NCI-H2196 treated with DMSO at 0.1 percent for 48 hours (cell line): Measurements from ENCODE around the gene DAP.
"Not testable (repeated sequence)": the region's sequence is repeated elsewhere in the genome, so short reads cannot be mapped to it uniquely, and the experiment has no call there.

Source experiments
- DNase-seq: peaks from one replicate; lab custom pipeline; 2025; ENCODE audit not compliant: unreplicated experiment; lab: John Stamatoyannopoulos, UW

Gene DAP, protein sequence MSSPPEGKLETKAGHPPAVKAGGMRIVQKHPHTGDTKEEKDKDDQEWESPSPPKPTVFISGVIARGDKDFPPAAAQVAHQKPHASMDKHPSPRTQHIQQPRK

DNA sequence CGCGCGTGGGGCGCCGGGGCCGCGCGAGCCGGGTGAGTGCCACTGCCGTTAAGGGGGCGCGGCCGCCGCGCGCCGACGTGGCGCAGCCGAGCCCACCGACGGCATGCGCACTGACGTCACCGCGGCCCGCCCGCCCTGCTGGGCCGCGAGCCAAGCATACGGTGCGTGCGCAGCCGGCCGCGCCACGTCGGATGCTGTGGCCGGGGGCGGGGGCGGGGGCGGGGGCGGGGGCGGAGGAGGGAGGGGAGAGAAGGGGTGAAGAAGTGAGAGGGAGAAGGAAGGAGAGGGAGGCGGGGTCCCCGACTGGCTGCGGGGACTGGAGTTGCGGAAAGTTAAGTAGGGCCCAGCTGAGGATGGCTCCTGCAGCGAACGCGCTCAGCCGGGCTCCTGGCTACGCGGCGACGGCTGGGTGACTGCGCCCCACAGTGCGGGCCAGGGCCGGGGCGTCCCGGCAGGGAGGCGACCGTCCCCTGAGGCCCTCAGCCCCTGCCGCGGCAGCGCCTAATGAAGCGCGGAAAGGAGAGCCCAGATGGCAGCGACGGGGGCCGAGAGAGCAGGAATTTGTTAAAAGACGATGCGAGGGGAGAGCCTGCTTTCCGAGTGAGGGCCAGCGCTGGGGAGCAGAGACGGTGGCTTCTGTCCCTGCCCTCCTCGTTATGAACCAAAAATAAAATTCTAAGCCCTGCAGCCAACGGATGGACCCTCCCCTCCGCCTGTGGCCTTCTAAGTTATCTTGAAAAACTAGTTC lies at the start of gene DAP:
Gene DAP, minus strand, starts transcription at position 50 of the 748 bp plus-strand sequence. CDS start 166 bp downstream, outside the sequence.
- DNase-seq: peak; percentile 57

DNA sequence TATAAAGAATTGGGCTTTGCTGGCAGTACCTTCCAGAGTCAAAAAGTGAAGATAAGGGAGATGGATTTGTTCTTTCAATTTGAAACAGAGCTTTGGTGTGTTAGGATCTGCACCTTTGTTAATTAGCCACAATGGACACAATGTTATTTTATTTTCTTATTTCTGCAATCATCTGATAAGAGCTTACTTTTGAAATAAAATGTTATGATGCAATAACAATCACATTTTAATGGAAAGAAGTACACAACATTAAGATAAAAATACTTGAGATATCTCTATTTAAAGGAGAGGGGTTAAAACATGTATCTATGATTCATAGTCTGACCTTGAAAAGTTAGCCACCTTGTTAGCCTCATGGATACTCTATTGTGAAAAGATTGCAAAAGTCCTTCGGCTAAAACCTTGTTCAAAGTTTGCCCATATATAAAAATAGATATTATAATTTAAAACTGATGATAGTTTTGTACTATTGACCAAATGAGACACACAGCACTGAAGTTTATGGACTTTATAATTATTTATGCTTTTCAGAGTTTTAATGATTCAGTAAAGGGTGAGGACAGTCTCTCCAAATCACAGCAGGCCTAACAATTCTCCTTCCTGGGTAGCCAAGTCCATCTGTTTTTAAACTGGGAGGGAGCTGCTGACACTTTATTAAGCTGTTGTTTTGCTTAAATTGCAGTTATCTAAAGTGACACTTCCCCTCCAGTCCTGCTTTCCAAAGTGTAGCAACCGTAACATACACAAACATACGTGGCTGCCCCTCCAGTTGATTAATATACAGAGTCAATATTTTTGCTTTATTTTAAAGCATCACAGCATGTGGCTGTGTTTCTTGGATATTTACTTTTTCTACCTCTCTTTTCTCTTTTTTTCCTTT lies 47.6 kb upstream of the DAP start:
- no peak for DNase-seq

DNA sequence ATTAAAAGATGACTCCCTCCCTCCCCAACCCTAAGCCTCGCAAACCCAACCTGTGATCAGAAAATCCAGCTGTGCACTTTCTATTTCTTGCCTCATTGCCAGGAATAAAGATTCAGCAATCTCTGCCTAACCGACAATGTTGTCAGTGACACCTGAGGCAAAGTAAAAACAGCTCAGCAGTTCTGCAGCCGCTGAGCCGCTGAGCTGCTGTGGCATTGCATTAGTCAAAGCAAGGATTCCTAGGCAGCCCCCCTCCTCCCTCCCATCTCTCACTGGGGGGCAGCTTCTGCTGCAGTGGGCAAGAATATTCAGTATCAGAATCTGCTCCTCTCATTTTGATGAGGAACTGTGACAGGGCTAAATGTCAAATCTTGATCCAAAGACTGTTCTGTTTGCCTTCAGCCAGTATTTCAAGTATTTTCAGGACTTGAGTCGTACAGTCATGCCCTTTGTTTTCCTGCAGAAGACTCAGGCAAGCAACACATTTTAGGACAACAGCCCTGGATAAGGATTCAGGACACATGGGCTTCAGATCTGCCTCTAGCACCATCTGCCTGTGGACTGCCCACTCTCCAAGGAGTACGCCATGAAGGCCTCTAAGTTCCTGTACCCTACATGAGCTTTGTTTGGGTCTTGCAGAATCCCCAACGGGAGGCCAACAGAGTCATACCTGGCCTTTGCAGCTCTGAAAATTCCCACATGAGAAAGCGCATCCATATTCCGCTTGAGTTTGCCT lies 41.1 kb upstream of the DAP start:
- no peak for DNase-seq

DNA sequence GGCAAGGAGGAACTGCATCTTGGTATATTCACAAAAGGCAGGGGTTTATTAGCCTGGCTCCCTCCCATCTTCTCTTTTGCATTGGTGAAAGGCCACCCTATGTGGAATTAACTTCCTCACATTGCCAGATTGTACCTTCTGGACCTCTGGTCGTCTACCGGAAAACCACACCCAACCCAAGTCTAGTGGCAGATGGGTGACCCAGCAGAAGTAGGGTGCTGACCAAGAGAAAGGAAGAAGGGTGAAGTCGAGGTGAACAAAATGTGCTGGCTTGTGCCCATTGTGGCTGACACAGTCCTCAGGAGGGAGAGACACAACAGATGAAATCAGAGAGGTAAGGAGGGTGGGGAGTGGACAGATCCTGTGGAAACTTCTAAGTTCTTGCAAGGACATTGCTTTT lies 39.8 kb upstream of the DAP start:
- no peak for DNase-seq

DNA sequence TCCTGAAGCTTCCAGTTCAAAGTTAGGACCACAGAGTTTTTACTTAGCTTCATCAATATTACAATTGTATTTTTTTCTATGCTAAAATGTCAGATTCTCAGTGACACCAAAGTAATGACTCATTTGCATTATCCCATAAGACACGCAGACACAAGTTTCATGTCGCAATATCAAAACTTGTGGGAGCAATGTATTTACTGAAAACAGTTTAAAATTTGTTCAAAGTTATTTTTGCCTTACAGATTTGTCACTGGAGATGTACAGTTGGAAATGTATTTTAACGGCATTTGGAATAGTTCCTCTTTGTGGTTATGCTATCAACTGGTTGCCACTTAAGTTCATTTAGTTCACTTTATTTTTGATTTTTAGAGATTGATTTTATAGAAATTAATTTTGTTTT lies 36.2 kb upstream of the DAP start:
- DNase-seq: no peak

DNA sequence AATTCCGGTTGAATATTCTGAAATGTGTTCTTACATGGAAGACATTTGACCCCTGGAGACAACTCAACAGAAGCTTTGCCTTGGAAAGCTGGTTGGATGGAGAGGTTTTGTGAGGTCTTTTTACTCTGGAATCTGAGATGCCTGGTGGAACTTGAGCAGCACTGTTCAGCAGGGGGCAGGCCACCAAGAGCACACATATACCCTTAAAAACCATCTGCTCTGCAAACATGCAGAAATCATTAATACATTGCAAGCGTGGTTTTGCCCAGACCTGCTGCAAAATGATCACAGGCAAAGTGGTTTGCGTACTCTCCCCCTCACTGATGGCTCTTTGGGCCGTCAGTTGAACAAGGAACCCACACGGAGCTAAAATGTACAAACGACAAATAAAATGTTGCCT lies 32.8 kb upstream of the DAP start:
- no peak for DNase-seq

DNA sequence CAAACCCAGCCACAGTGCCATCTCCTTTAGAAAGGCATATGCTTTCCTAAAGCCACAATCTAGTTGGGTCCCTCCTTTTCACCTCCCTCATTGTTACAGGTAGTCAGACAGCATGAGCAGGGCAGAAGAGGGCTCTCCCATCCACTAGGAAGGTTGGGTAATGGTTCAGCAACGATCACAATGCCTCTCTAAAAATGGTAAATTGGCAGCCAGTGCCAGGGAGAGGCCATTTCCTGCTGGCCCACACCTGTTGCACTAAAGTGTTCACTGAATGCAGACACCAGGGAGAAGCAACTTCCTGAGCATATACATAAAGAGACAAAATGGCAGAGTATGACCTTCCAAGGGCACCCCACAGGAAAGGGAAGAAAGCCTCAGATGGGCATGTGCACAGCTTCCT lies 31.3 kb upstream of the DAP start:
- DNase-seq: no peak

DNA sequence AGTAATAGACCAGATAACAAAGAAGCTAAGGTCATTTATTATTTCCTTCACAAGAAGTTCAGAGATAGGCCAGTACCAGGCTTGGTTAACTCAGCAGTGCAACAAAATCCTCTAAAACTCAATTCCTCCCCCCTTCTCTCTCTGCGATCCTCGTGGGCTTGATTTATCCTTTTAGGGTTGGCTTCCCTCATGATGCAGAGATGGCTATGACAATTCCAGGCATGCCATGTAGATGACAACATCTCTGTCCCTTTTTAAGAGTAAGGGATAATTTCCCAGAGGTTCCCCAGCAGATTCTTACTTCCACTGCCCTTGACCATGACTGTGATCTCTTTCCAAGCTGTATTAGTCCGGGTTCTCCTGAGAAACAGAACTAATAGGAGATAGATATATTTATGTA lies 28.7 kb upstream of the DAP start:
- no peak for DNase-seq

DNA sequence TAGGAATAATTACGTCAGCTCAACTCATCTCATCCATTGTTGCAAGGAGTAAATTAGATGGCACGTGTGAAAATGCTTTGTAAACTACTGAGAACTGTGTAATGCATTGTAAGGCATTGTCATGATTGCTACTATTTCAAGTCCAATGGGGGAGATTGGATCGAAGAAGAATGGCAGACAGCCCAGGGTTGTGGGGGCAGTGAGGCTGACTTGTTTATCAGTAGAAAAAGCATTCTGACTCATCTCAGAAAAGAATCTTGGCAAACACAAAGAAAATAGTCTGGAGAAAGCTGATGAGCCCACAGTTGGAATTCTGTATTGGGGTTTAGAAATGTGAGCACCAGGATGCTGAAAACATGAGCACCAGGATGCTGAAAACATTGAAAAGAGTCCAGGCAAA lies 28.0 kb upstream of the DAP start:
- no peak for DNase-seq

DNA sequence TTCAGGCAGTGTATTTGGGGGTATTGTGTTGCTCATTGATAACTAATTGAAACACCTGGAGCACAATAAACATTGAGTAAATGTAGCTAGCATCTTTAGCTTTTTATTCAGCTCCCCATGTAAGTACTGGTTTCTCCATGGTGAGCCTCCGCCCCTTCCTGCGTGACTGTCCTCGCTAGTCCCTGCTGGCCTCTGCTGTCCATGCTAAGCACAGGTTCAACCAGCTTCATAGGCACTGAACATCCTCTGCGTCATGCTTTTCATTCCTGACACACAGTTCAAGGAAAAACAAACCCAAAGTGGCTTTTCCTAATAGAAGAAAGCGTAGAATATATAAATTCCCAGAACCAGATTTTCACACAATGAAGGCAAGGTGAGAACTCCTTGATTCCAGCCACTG lies 27.3 kb upstream of the DAP start:
- no peak for DNase-seq

DNA sequence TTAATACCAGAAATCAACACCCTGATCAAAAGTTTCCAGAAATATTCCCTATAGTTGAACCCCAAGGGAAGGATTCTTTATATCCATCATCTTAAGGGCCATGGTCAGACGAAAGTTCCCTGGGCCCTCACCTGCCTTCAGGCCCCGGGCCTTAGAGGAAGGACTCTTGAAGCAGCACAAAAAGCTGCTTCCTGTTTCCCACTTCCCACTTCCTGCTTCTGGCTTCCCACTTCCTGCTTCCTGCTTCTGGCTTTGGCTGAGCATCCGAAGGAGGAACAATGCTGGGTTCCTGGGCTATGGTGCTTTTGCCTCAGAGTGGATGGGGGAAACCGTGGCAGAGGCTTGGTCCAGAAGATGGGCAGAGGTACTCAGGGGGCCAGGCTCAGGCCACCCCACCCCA lies 25.8 kb upstream of the DAP start:
- DNase-seq: no peak

DNA sequence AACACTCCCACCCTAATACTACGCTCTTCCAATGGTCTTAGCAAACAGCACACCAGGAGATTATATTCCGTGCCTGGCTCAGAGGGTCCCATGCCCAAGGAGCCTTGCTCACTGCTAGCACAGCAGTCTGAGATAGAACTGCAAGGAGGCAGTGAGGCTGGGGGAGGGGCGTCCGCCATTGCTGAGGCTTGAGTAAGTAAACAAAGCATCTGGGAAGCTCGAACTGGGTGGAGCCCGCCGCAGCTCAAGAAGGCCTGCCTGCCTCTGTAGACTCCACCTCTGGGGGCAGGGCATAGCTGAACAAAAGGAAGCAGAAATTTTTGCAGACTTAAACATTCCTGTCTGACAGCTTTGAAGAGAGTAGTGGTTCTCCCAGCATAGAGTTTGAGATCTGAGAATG lies 19.2 kb upstream of the DAP start:
- not testable (repeated sequence) for DNase-seq

DNA sequence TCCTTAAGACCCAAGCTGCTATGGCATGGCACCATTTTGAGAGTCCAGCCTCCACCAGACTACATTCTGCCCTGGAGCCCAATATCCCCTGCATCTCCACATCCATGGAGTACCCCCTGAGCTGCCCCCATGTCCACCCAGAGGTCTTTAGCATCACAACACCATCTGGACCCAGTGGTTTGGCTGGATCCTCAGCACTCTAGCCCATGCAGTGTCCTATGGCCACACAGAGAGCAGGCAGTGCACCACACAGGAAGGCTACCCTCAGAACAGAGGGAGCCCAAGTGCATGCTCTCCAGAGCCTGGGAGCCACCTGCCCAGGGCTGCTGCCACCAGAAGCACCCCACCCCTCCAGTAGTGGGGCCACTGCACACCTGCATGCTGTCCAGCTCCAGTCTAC lies 18.6 kb upstream of the DAP start:
- DNase-seq: no peak

DNA sequence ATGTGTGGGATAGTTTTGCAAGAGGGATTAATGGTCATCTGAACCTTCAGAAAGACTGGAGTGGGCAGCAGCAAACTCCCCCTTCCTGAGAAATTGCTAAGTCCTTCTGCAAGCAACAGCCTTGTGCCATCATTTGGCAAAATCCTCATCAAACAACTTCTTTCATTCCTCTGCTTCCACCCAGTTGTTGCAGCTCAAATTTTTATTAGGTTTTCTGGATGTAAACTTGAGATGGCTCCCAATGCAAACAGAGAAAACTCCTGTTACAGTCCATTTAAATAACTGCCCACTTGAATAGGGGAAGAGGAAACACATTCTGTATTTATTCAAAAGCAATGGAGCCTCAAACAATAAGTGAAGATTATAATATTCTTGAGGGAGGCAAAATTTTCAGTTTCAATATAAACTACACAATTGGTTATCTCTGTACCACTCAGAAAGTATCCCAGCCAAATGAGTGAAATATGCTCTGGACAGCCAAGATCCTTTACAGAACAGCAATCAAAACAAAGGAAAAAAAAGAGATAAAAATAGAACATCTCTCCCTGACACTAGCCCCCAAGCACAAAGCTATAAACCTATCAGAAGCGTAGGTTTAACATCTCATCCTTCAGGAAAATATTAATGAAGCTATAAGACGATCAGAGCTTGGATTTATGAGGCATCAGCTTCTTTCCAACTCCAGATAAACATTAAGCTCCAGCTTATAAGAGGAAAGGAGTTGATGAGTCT lies 17.3 kb upstream of the DAP start:
- DNase-seq: no peak

DNA sequence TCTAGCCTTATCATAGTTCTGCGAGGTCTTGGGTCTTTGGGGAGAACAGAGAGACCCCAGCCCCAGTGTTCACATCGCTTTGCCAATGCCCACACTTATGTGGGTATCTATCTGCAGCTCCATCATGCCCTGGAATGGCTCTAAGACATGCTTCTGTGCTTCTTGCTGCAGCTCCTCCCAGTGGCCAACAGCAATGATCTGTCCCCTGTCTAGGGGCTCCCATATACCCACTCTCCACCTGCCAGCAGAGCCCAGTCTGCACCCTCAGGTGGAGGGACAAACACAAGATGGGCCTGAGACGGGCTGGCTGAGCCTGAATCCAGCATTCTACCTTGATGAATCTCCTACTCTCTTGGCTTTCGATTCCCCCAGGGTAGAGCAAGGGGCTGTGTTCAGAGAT lies 14.6 kb upstream of the DAP start:
- DNase-seq: no peak

DNA sequence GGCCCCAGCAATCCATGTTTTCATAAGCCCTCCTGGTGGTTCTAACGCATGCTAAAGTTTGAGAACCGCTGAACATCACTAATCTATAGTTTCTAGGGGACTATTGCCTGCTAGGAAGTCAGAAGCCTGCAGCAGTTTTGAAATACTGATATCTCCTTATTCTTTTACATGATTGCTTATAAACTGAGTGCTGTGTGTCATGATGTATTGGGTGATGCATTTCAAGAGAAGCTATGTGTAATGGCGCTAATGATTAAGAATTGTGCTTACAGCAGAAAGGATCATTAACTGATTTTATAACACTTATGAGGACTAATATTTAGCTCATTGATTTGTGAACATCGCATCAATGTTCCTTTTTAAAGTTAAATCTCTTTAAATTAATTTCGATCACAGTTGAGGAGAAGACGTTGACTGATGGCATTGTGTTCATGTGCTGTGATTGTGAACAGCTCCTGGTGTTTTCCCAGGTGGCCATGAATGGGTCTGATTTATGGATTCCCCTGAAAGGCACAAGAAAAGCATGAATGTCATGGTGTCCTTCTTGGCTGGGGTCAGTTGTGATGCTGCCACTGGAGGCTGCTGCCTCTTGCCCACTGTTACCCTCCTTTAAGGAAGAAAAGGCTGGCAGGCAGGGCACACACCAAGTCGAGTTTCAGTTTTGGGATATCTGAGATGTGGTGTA lies 12.0 kb upstream of the DAP start:
- no peak for DNase-seq

DNA sequence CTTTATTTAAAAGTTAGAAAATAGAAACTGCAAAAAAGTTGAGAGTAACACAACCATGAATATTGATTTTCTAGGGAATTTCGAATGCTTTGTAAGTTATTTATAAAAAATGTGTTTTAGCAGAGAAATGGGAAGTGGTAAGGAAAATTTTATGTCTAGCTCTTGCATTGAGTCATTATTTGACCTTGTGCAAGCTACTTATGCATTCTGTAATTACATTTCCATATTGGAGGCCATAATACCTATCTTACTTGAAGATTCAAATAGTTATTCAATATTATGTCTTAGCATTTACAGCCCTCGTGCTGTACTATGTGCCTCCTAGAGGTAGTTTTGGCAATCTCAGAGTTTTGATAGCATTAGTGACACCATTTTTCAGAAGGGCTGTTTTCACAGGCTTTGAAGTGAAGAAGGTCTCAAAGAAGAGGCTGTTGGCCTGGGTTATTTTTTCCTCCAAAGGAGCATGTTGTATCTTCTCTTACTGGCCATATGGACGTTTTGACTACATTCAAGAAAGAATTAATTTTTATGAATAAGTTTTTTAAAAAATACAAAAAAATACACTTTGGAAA lies 7.4 kb upstream of the DAP start:
- no peak for DNase-seq

DNA sequence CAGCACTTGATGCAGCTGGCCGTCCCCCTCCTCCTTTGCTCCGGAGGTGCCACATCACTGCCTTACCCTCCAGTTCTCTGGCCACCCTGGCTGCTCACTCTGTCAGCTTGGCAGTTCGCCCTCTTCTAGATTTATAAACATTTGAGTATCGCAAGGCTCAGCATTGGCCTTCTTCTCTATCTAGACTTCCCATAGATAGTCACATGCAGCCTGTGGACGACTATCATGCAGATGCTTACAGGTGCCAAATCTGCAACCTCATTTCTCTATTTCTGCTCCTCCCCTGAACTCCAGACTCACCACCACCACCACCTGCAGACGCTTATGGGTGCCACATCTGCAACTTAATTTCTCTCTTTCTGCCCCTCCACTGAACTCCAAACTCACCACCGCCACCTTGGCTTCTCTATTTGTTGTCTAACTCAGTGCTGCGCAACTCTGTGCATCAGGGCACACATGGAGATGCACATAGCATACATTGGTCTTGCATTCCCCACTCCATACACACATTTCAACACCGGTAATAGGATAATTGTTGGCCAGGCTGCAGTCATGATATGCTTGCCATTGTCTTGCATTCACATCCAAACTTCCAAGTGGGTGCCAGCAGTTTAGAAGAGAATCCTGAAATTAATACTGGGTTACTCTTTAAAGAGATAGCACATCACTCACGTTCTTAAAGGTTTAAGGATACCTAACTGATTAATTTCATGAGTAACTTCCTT lies 1.9 kb upstream of the DAP start:
- DNase-seq: no peak
